Stimulated activated naive CD4-positive, alpha-beta T cell treated with Interleukin-2 at 50 U/mL for 16 hours (primary cell): ENCODE data around the gene GNAT3.

Source experiments
- DNase-seq: peaks from one replicate; lab custom pipeline; 2025; lab: John Stamatoyannopoulos, UW

The GNAT3 gene

GRCh38 chr7:80511964-80512363, at the start of gene GNAT3:
GNAT3 (minus strand) TSS chr7:80512064; CDS start chr7:80511926, 138 bp downstream.
- no peak for DNase-seq

- DNase-seq, result no peak
Observed at GRCh38 chr7:80558116-80558515, 46.3 kb upstream of the GNAT3 start.

GRCh38 chr7:80552031-80552694, 40.3 kb upstream of the GNAT3 start:
- DNase-seq, result no peak

GRCh38 chr7:80550005-80550404, 38.1 kb upstream of the GNAT3 start:
- no peak for DNase-seq

GRCh38 chr7:80548840-80549530, 37.1 kb upstream of the GNAT3 start:
- no peak for DNase-seq

- no peak for DNase-seq
Observed at GRCh38 chr7:80542398-80542797, 30.5 kb upstream of the GNAT3 start.

GRCh38 chr7:80540836-80541235, 29.0 kb upstream of the GNAT3 start:
- DNase-seq, result no peak

GRCh38 chr7:80537091-80537490, 25.2 kb upstream of the GNAT3 start:
- DNase-seq, result no peak

- no peak for DNase-seq
Observed at GRCh38 chr7:80536426-80536825, 24.6 kb upstream of the GNAT3 start.

- DNase-seq, result no peak
Observed at GRCh38 chr7:80533287-80533686, 21.4 kb upstream of the GNAT3 start.

- no peak for DNase-seq
Observed at GRCh38 chr7:80532153-80532552, 20.3 kb upstream of the GNAT3 start.

- DNase-seq, result no peak
Observed at GRCh38 chr7:80530136-80530535, 18.3 kb upstream of the GNAT3 start.

- DNase-seq, result no peak
Observed at GRCh38 chr7:80529362-80529761, 17.5 kb upstream of the GNAT3 start.

- DNase-seq, result no peak
Observed at GRCh38 chr7:80528689-80529088, 16.8 kb upstream of the GNAT3 start.

- no peak for DNase-seq
Observed at GRCh38 chr7:80526472-80526871, 14.6 kb upstream of the GNAT3 start.

GRCh38 chr7:80524693-80525092, 12.8 kb upstream of the GNAT3 start:
- DNase-seq, result no peak

GRCh38 chr7:80521809-80522208, 9.9 kb upstream of the GNAT3 start:
- DNase-seq, result no peak

- DNase-seq, result no peak
Observed at GRCh38 chr7:80520199-80520598, 8.3 kb upstream of the GNAT3 start.

- DNase-seq, result no peak
Observed at GRCh38 chr7:80517282-80517747, 5.5 kb upstream of the GNAT3 start.

GRCh38 chr7:80515298-80515697, 3.4 kb upstream of the GNAT3 start:
- DNase-seq, result no peak

- no peak for DNase-seq
Observed at GRCh38 chr7:80510021-80510420, 1.8 kb downstream of the GNAT3 start.

- no peak for DNase-seq
Observed at GRCh38 chr7:80508440-80508839, 3.4 kb downstream of the GNAT3 start.

GRCh38 chr7:80505900-80506500, 5.9 kb downstream of the GNAT3 start:
- DNase-seq, result no peak
